Prostate gland (tissue), 2 donors: ENCODE measurements around the gene CACNA1E.

ENCODE experiments used
- POLR2A ChIP-seq: fragments of 450-650 bp; IDR thresholded peaks from one replicate; pipeline ENCODE4 v1.6.1; 2016; ENCODE audit warnings: antibody characterized with exemption, mild to moderate bottlenecking
- TF ChIP-seq, protein P1 (sequence below), 4 experiments: fragments of 200-600 bp in 2 of 4; fragments of 450-650 bp in 2 of 4; sonication (generic) in 2 of 4; IDR thresholded peaks; 1 replicate in 3 of 4; 2 replicates in 1 of 4; pipeline ENCODE4 v1.5.1; 2016 to 2019; ENCODE audit warnings: antibody characterized with exemption in 4 of 4, mild to moderate bottlenecking in 2 of 4, moderate library complexity in 2 of 4

DNA sequence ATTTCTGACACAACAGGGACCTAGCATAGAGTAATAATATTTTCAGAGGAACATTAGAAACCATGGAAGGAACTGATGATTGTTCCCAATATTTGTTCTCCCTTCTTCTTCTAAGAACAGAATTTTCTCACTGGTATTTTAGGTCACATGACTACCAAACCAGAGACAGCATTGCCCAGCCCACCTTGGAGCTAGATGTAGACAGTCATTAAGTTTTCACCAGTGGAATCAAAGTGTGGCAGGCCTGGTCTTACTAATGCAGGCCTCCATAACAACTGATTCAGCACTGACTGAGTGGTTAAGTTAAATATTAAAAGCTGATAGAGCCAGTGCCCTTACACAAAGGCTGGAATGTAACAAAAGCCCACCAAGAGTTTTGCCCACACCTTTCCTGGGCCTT is 333.8 kb downstream of the CACNA1E start:
- TF ChIP-seq POLR2A: no peak
- TF ChIP-seq, protein P1, sequence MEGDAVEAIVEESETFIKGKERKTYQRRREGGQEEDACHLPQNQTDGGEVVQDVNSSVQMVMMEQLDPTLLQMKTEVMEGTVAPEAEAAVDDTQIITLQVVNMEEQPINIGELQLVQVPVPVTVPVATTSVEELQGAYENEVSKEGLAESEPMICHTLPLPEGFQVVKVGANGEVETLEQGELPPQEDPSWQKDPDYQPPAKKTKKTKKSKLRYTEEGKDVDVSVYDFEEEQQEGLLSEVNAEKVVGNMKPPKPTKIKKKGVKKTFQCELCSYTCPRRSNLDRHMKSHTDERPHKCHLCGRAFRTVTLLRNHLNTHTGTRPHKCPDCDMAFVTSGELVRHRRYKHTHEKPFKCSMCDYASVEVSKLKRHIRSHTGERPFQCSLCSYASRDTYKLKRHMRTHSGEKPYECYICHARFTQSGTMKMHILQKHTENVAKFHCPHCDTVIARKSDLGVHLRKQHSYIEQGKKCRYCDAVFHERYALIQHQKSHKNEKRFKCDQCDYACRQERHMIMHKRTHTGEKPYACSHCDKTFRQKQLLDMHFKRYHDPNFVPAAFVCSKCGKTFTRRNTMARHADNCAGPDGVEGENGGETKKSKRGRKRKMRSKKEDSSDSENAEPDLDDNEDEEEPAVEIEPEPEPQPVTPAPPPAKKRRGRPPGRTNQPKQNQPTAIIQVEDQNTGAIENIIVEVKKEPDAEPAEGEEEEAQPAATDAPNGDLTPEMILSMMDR (IDR thresholded peaks at IDR 0.05): no peak
